H9 (cell line): ENCODE results near the gene DGUOK. TPM values are rescaled to one million over a fixed set of nuclear protein-coding genes. Genes with fewer than 3 reads are reported as not detected.

Experiments
- DNase-seq: peaks from one replicate; pipeline ENCODE4 v3.0.0-alpha.2; 2017
- H2AFZ ChIP-seq: one replicate; pipeline ENCODE4 v1.6.1; 2013; ENCODE audit warnings: mild to moderate bottlenecking, low read length, control low read depth, moderate library complexity
- H2AK5ac ChIP-seq: 2 replicates; pipeline ENCODE4 v1.6.1; 2013; ENCODE audit warnings: low read length, control low read depth, mixed read lengths; ENCODE audit not compliant: insufficient read length
- H2BK120ac ChIP-seq: one replicate; pipeline ENCODE4 v1.6.1; 2013; ENCODE audit warnings: low read depth, mild to moderate bottlenecking, low read length, control low read depth, inconsistent platforms; ENCODE audit not compliant: poor library complexity, severe bottlenecking
- H2BK12ac ChIP-seq: 2 replicates; pipeline ENCODE4 v1.6.1; 2013; ENCODE audit warnings: low read length, control low read depth, mixed read lengths, low read depth; ENCODE audit not compliant: insufficient read length
- H2BK15ac ChIP-seq: 2 replicates; pipeline ENCODE4 v1.6.1; 2013; ENCODE audit warnings: low read depth, low read length, control low read depth
- H2BK20ac ChIP-seq: one replicate; pipeline ENCODE4 v1.6.1; 2013; ENCODE audit warnings: low read depth, mild to moderate bottlenecking, low read length, control low read depth, inconsistent platforms; ENCODE audit not compliant: poor library complexity, severe bottlenecking
- H2BK5ac ChIP-seq: 2 replicates; pipeline ENCODE4 v1.6.1; 2013; ENCODE audit warnings: low read length, control low read depth, mixed read lengths; ENCODE audit not compliant: insufficient read length
- H3K14ac ChIP-seq: 2 replicates; pipeline ENCODE4 v1.6.1; 2013; ENCODE audit warnings: low read length, control low read depth; ENCODE audit not compliant: insufficient read depth
- H3K18ac ChIP-seq: 2 replicates; pipeline ENCODE4 v1.6.1; 2013; ENCODE audit warnings: low read depth, mild to moderate bottlenecking, mixed read lengths, low read length, control low read depth; ENCODE audit not compliant: insufficient read length
- H3K23ac ChIP-seq: 2 replicates; pipeline ENCODE4 v1.6.1; 2013; ENCODE audit warnings: low read length, control low read depth, mixed read lengths, low read depth; ENCODE audit not compliant: insufficient read length
- H3K23me2 ChIP-seq: 2 replicates; pipeline ENCODE4 v1.6.1; 2013; ENCODE audit warnings: low read depth, mild to moderate bottlenecking, mixed read lengths, low read length, control low read depth; ENCODE audit not compliant: insufficient read length, poor library complexity, severe bottlenecking
- H3K27ac ChIP-seq: 2 replicates; pipeline ENCODE4 v1.5.1; 2013; ENCODE audit warnings: low read length, control low read depth, mixed read lengths, low read depth; ENCODE audit not compliant: insufficient read length
- H3K27me3 ChIP-seq: 2 replicates; pipeline ENCODE4 v1.6.1; 2013; ENCODE audit warnings: low read length, control low read depth, inconsistent platforms; ENCODE audit not compliant: insufficient read depth
- H3K4ac ChIP-seq: 2 replicates; pipeline ENCODE4 v1.6.1; 2013; ENCODE audit warnings: low read depth, mild to moderate bottlenecking, control low read depth, inconsistent platforms, low read length, moderate library complexity
- H3K4me1 ChIP-seq: 2 replicates; pipeline ENCODE4 v1.6.1; 2013; ENCODE audit warnings: low read length, control low read depth, inconsistent platforms; ENCODE audit not compliant: insufficient read depth
- H3K4me2 ChIP-seq: 2 replicates; pipeline ENCODE4 v1.6.1; 2013; ENCODE audit warnings: low read length, control low read depth, mixed read lengths; ENCODE audit not compliant: insufficient read length, insufficient read depth
- H3K56ac ChIP-seq: 2 replicates; pipeline ENCODE4 v1.6.1; 2013; ENCODE audit warnings: low read depth, mild to moderate bottlenecking, mixed read lengths, low read length, control low read depth; ENCODE audit not compliant: insufficient read length
- H3K79me1 ChIP-seq: 2 replicates; pipeline ENCODE4 v1.6.1; 2013; ENCODE audit warnings: low read depth, mild to moderate bottlenecking, moderate library complexity, low read length, control low read depth, inconsistent platforms; ENCODE audit not compliant: insufficient read depth, poor library complexity, severe bottlenecking
- H3K79me2 ChIP-seq: 2 replicates; pipeline ENCODE4 v1.6.1; 2013; ENCODE audit warnings: low read length, control low read depth, inconsistent platforms; ENCODE audit not compliant: insufficient read depth
- H3K9ac ChIP-seq: 2 replicates; pipeline ENCODE4 v1.6.1; 2013; ENCODE audit warnings: low read length, control low read depth, mixed read lengths; ENCODE audit not compliant: insufficient read length; ENCODE audit errors: extremely low read depth
- H3K9me3 ChIP-seq: one replicate; pipeline ENCODE4 v1.6.1; 2013; ENCODE audit warnings: low read depth, low read length, inconsistent platforms; ENCODE audit not compliant: control insufficient read depth
- H3T11ph ChIP-seq: one replicate; pipeline ENCODE4 v1.6.1; 2013; ENCODE audit warnings: mild to moderate bottlenecking, low read length, control low read depth, inconsistent platforms
- H4K20me1 ChIP-seq: one replicate; pipeline ENCODE4 v1.6.1; 2013; ENCODE audit not compliant: control insufficient read depth, insufficient read length, insufficient read depth
- H4K5ac ChIP-seq: 2 replicates; pipeline ENCODE4 v1.6.1; 2013; ENCODE audit warnings: low read depth, mild to moderate bottlenecking, mixed read lengths, low read length, control low read depth; ENCODE audit not compliant: insufficient read length
- H4K8ac ChIP-seq: replicated peaks from 2 replicates; pipeline ENCODE4 v1.6.1; 2013; ENCODE audit warnings: low read length, control low read depth, mixed read lengths, low read depth; ENCODE audit not compliant: insufficient read length
- H4K91ac ChIP-seq: 2 replicates; pipeline ENCODE4 v1.6.1; 2013; ENCODE audit warnings: low read depth, mild to moderate bottlenecking, moderate library complexity, mixed read lengths, low read length, control low read depth; ENCODE audit not compliant: insufficient read length
- H3K27ac Mint-ChIP-seq, 3 experiments: 2 replicates in 2 of 3; 3 replicates in 1 of 3; pipeline ENCODE4 v1.8.0; 2020 to 2021; ENCODE audit warnings: mixed read lengths in 3 of 3, mild to moderate bottlenecking in 1 of 3, moderate library complexity in 1 of 3
- H3K27me3 Mint-ChIP-seq: 2 replicates; pipeline ENCODE4 v1.8.0; 2021; ENCODE audit warnings: low read depth, mild to moderate bottlenecking, moderate library complexity, mixed read lengths
- H3K36me3 Mint-ChIP-seq, 3 experiments: 2 replicates in 2 of 3; 3 replicates in 1 of 3; pipeline ENCODE4 v1.8.0; 2020 to 2021; ENCODE audit warnings: low read depth in 3 of 3, mixed read lengths in 3 of 3; ENCODE audit not compliant: insufficient read depth in 1 of 3
- H3K4me1 Mint-ChIP-seq, 2 experiments: 2 replicates each; pipeline ENCODE4 v1.8.0; 2020; ENCODE audit warnings: mixed read lengths in 2 of 2
- H3K4me3 Mint-ChIP-seq, 2 experiments: 2 replicates in 1 of 2; 3 replicates in 1 of 2; pipeline ENCODE4 v1.8.0; 2020 to 2021; ENCODE audit warnings: mild to moderate bottlenecking in 2 of 2, mixed read lengths in 2 of 2, moderate library complexity in 1 of 2
- H3K9me3 Mint-ChIP-seq, 2 experiments: 2 replicates in 1 of 2; 3 replicates in 1 of 2; pipeline ENCODE4 v1.8.0; 2020; ENCODE audit warnings: mild to moderate bottlenecking in 2 of 2, mixed read lengths in 2 of 2, moderate library complexity in 1 of 2
- CTCF ChIP-seq: fragments of 200-600 bp; sonication (generic); conservative IDR thresholded peaks from 3 replicates; pipeline ENCODE4 v1.8.0; 2021; ENCODE audit warnings: antibody characterized with exemption, mild to moderate bottlenecking
- WGBS: extraction: QIAGEN DNeasy Blood & Tissue Kit; methylation state at CpG from one replicate; pipeline ENCODE4 v1.1.7; 2013; ENCODE audit warnings: missing lambda C conversion rate, low lambda C conversion rate, mixed read lengths; ENCODE audit not compliant: insufficient read length; ENCODE audit errors: extremely low coverage; 5-methylcytosine and 5-hydroxymethylcytosine counted together
- total RNA-seq: library from RNA; stranded (reverse); gene quantifications from 2 replicates; pipeline ENCODE4 v1.2.1, GENCODE V29; 2021

The DGUOK gene
- total RNA-seq, 1 experiment from 2014 or later: 98.5 TPM

DNA sequence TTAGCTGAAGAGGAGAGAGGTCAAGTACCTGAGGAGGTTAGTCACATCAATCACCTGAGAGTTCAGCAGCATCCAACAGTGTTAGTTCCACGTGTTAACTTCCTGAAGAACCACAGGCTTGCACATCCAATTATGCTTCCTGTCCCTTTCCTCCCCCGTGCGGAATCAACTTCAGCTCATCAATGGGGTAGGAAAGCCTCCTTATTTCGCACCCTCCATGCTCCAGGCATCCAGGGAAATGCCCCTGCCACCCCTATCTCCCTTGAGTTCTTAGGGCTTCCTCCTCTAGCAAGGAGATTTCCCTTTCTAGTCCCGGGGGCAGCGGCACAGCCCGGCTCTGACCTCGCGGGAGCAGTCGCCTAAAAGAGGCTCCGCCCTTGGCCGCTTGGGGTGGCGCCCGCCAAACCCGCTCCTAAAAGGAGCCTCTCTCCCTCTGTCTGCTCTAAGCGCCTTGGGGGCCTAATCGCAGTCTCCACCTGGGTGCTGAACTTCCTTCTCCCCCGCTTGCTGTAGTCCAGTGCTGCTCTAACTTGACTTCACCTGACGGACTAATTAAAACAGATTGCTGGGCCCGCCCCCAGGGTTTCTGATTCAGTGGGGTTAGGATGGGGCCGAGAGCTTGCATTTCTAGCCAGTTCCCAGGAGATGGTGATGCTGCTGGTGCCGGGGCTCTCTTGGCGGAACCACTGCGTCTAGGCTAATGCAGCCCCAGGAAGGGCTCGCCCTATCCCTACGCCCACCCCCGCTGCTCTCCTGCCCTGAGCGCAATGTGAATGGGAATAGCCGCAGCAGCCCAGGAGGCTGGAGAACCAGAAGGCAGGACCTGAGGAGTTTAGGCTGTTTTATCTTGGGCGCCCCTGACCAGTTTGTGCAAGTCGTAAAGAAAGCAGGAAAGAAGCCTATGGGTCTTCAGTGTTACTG is 54.7 kb downstream of the DGUOK start:
- no peak overlapping the region for H2BK15ac ChIP-seq
- peak; percentile 81 for DNase-seq
- no peak overlapping the region for H2BK5ac ChIP-seq
- H3K14ac ChIP-seq: no peak overlapping the region
- no peak overlapping the region for H4K8ac ChIP-seq
- peak overlapping the region; percentile 27 for H3K9ac ChIP-seq
- H3K27me3 ChIP-seq: peaks cover 18% of the 10 kb centered on the region; the same call in 1 of the 2 replicates
- no peaks in the 10 kb centered on the region for H3K79me1 ChIP-seq
- no peak overlapping the region for H3K4ac ChIP-seq
- no peak overlapping the region for H3K18ac ChIP-seq
- H3K27ac ChIP-seq: no peak overlapping the region
- peak overlapping the region; percentile 63 to 84 for H3K4me3 Mint-ChIP-seq
- WGBS: no CpG with 5 or more reads among the region's 31 CpGs
- no peak overlapping the region for H2AK5ac ChIP-seq
- peaks cover 75% of the 10 kb centered on the region for H3K27me3 Mint-ChIP-seq
- no peak overlapping the region for H3K56ac ChIP-seq
- H3K4me1 Mint-ChIP-seq: peaks cover 48% of the 10 kb centered on the region in 2 experiments
- H4K20me1 ChIP-seq: peaks cover under 1% of the 10 kb centered on the region
- H3K23me2 ChIP-seq: peaks cover 24% of the 10 kb centered on the region
- no peak overlapping the region for H2BK120ac ChIP-seq
- no peak overlapping the region for H2BK12ac ChIP-seq
- H2AFZ ChIP-seq: peak overlapping the region; percentile 3
- H3K79me2 ChIP-seq: no peaks in the 10 kb centered on the region; the same call in 1 of the 2 replicates
- H3K27ac Mint-ChIP-seq: peak overlapping the region; percentile 34 to 58 (median 43); a peak in 3 of 7 replicates
- H2BK20ac ChIP-seq: no peak overlapping the region
- H3K4me2 ChIP-seq: peak overlapping the region; percentile 65
- H3T11ph ChIP-seq: no peak overlapping the region
- peaks cover 2 to 6% (median 5%) of the 10 kb centered on the region in 3 experiments; a peak in 5 of 7 replicates for H3K36me3 Mint-ChIP-seq
- H4K5ac ChIP-seq: no peak overlapping the region
- no peaks in the 10 kb centered on the region for H3K9me3 Mint-ChIP-seq
- TF ChIP-seq CTCF: peak; percentile 31; the same call in 2 of the 3 replicates
- peaks cover 7% of the 10 kb centered on the region; the same call in 1 of the 2 replicates for H3K4me1 ChIP-seq
- H4K91ac ChIP-seq: no peak overlapping the region
- no peaks in the 10 kb centered on the region for H3K9me3 ChIP-seq
- H3K23ac ChIP-seq: no peak overlapping the region
